Ovary (tissue), 3 donors: ENCODE results near the gene MCUR1.
"Not testable (repeated sequence)": the region's sequence is repeated elsewhere in the genome, so short reads cannot be mapped to it uniquely, and the experiment has no call there.

ENCODE experiments used
- CTCF ChIP-seq, 3 donors: fragments of 450-650 bp in 2 of 3; fragments of 200-600 bp in 1 of 3; IDR thresholded peaks; one replicate each; pipeline versions ENCODE4 v1.5.1 to v1.8.0; 2016 to 2022; ENCODE audit warnings: antibody characterized with exemption in 3 of 3, mild to moderate bottlenecking in 1 of 3
- EP300 ChIP-seq: sonication (generic); formaldehyde crosslinking; IDR thresholded peaks from one replicate; pipeline ENCODE4 v1.6.1; 2017; ENCODE audit warnings: antibody characterized with exemption
- POLR2A ChIP-seq: fragments of 450-650 bp; IDR thresholded peaks from one replicate; pipeline ENCODE4 v1.6.1; 2017; ENCODE audit warnings: antibody characterized with exemption, mild to moderate bottlenecking, moderate library complexity
- donor health status: DM: no; HTN: no; CAD: no.

GRCh38 chr6:13850690-13851089, 36.3 kb upstream of the MCUR1 start:
- not testable (repeated sequence) for TF ChIP-seq CTCF (IDR thresholded peaks at IDR 0.05); EP300; POLR2A
